ENCODE measurements around the gene POU3F1.
A peak's percentile ranks its signal among the peaks of the same experiment; 100 is the strongest.

The POU3F1 gene

DNA sequence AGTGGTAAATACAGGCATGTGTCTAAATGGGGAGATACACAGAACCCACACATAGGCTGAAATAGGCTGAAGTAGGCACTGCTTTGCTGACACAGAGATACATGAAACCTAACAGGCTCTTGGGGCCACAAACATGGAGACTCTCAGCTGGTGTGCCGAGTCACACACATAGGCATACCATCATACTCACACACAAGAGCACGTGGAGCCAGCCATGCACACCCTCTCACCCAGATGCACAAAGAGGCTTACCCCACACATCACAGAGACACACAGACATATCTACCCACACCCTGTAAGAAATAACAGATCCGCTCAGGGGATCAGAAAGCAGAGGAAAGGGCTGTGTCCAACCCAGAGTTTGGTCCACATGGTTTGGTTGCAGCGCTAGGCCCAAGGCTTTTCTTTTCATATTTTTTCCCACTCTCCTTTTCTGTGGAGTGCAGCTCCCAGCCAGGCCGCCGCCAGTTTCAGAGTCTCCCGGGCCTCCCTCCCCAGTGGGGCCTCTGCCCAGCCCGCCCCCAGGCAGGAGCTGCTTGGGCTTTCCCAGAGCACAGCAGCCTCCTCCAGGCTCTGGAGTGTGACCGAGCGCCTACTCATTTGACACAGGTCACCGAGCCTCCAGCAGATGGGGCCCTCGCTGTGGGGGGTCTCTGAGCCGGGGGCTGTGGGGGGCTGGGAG lies 3.9 kb upstream of the POU3F1 start:
- no peak overlapping the region for H3K14ac ChIP-seq (ENCODE audit: low read length)
- H3K9me3 ChIP-seq (replicated peaks in 1 of 2; ENCODE audit: control insufficient read depth in 2 of 2, insufficient read depth in 1 of 2, low read depth in 1 of 2, low read length in 2 of 2) = no peaks in the 10 kb centered on the region
- no peak overlapping the region for H4K8ac ChIP-seq (ENCODE audit: low read depth, low read length)
- H3K27ac ChIP-seq (replicated peaks; ENCODE audit: low read length) = no peak overlapping the region
- peak overlapping the region; percentile 1 for H2AK5ac ChIP-seq (ENCODE audit: low read depth, low read length)
- H4K91ac ChIP-seq (ENCODE audit: low read depth, low read length, poor library complexity) = no peak overlapping the region
- H3K4ac ChIP-seq (ENCODE audit: low read length) = no peak overlapping the region
- peak overlapping the region; percentile 2 for H2AFZ ChIP-seq (ENCODE audit: low read length)
- H2BK5ac ChIP-seq (ENCODE audit: low read length) = no peak overlapping the region
- no peaks in the 10 kb centered on the region for H3K27me3 ChIP-seq (ENCODE audit: control insufficient read depth in 3 of 3, insufficient read depth in 3 of 3, low read depth in 1 of 3, low read length in 3 of 3)
- peaks cover 0 to 12% of the 10 kb centered on the region in 2 donors for H3K36me3 ChIP-seq (replicated peaks in 1 of 2; ENCODE audit: control insufficient read depth in 2 of 2, insufficient read depth in 2 of 2, low read length in 2 of 2)
- no peak for DNase-seq (ENCODE audit: low spot score)
- H3K18ac ChIP-seq (ENCODE audit: low read length) = peak overlapping the region; percentile 63
- no peak overlapping the region for H3K23ac ChIP-seq (ENCODE audit: low read depth, low read length, poor library complexity)
- H2BK12ac ChIP-seq (ENCODE audit: low read length) = peak overlapping the region; percentile 12
- H3K4me2 ChIP-seq (ENCODE audit: insufficient read depth, low read length, poor library complexity, severe bottlenecking) = peak overlapping the region; percentile 21
- no peak overlapping the region for H3K9ac ChIP-seq (ENCODE audit: low read depth, low read length, poor library complexity)
- H3K4me3 ChIP-seq (ENCODE audit: low read length in 2 of 2) = peak overlapping the region in 1 of 2 donors; percentile 2
- peak overlapping the region; percentile 89 for H2BK15ac ChIP-seq (ENCODE audit: low read length)
- WGBS, 2 donors (ENCODE audit: extremely low coverage in 2 of 2, insufficient read length in 2 of 2, insufficient replicate concordance in 1 of 2) = no CpG with 5 or more reads among the region's 13 CpGs
- H3K4me1 ChIP-seq (ENCODE audit: control insufficient read depth in 2 of 2, insufficient read depth in 1 of 2, low read depth in 1 of 2, low read length in 2 of 2) = peaks cover 37 to 51% of the 10 kb centered on the region in 2 donors
- peaks cover 9% of the 10 kb centered on the region for H3K79me1 ChIP-seq (ENCODE audit: low read depth, low read length)
- H2BK120ac ChIP-seq (ENCODE audit: low read depth, low read length) = no peak overlapping the region

GRCh38 chr1:38047603-38048141 lies 1.1 kb upstream of the POU3F1 start:
- peak overlapping the region; percentile 90 for H2BK15ac ChIP-seq (ENCODE audit: low read length)
- peak overlapping the region; percentile 91 for H2AFZ ChIP-seq (ENCODE audit: low read length)
- no peak overlapping the region for H3K27ac ChIP-seq (replicated peaks; ENCODE audit: low read length)
- H3K9ac ChIP-seq (ENCODE audit: low read depth, low read length, poor library complexity) = peak overlapping the region; percentile 85
- WGBS, 2 donors (ENCODE audit: extremely low coverage in 2 of 2, insufficient read length in 2 of 2, insufficient replicate concordance in 1 of 2) = no CpG with 5 or more reads among the region's 34 CpGs
- peaks cover 8 to 28% of the 10 kb centered on the region in 2 donors for H3K36me3 ChIP-seq (replicated peaks in 1 of 2; ENCODE audit: control insufficient read depth in 2 of 2, insufficient read depth in 2 of 2, low read length in 2 of 2)
- peaks cover 6% of the 10 kb centered on the region for H3K79me1 ChIP-seq (ENCODE audit: low read depth, low read length)
- H4K91ac ChIP-seq (ENCODE audit: low read depth, low read length, poor library complexity) = no peak overlapping the region
- H3K23ac ChIP-seq (ENCODE audit: low read depth, low read length, poor library complexity) = peak overlapping the region; percentile 74
- peak overlapping the region; percentile 85 to 94 for H3K4me3 ChIP-seq (ENCODE audit: low read length in 2 of 2)
- peaks cover 40 to 49% of the 10 kb centered on the region in 2 donors for H3K4me1 ChIP-seq (ENCODE audit: control insufficient read depth in 2 of 2, insufficient read depth in 1 of 2, low read depth in 1 of 2, low read length in 2 of 2)
- no peak overlapping the region for H2BK12ac ChIP-seq (ENCODE audit: low read length)
- no peak overlapping the region for H4K8ac ChIP-seq (ENCODE audit: low read depth, low read length)
- no peak overlapping the region for H2BK120ac ChIP-seq (ENCODE audit: low read depth, low read length)
- H3K18ac ChIP-seq (ENCODE audit: low read length) = peak overlapping the region; percentile 97
- no peaks in the 10 kb centered on the region for H3K9me3 ChIP-seq (replicated peaks in 1 of 2; ENCODE audit: control insufficient read depth in 2 of 2, insufficient read depth in 1 of 2, low read depth in 1 of 2, low read length in 2 of 2)
- H3K4ac ChIP-seq (ENCODE audit: low read length) = no peak overlapping the region
- no peak for DNase-seq (ENCODE audit: low spot score)
- H2AK5ac ChIP-seq (ENCODE audit: low read depth, low read length) = peak overlapping the region; percentile 29
- H2BK5ac ChIP-seq (ENCODE audit: low read length) = peak overlapping the region; percentile 30
- H3K27me3 ChIP-seq (ENCODE audit: control insufficient read depth in 3 of 3, insufficient read depth in 3 of 3, low read depth in 1 of 3, low read length in 3 of 3) = no peaks in the 10 kb centered on the region
- no peak overlapping the region for H3K14ac ChIP-seq (ENCODE audit: low read length)
- peak overlapping the region; percentile 96 for H3K4me2 ChIP-seq (ENCODE audit: insufficient read depth, low read length, poor library complexity, severe bottlenecking)

GRCh38 chr1:38046884-38047602 lies 450 bp upstream of the POU3F1 start:
- Histone ChIP-seq H3K4me3 (ENCODE audit: low read length in 2 of 2) (peak overlapping the region; percentile 85 to 94), H3K9ac (ENCODE audit: low read depth, low read length, poor library complexity) (peak overlapping the region; percentile 85), H3K4me2 (ENCODE audit: insufficient read depth, low read length, poor library complexity, severe bottlenecking) (peak overlapping the region; percentile 96), H2BK120ac (ENCODE audit: low read depth, low read length) (no peak overlapping the region), H2AFZ (ENCODE audit: low read length) (peak overlapping the region; percentile 91), H3K27me3 (ENCODE audit: control insufficient read depth in 3 of 3, insufficient read depth in 3 of 3, low read depth in 1 of 3, low read length in 3 of 3) (no peaks in the 10 kb centered on the region), H2BK5ac (ENCODE audit: low read length) (peak overlapping the region; percentile 30), H3K4me1 (ENCODE audit: control insufficient read depth in 2 of 2, insufficient read depth in 1 of 2, low read depth in 1 of 2, low read length in 2 of 2) (peaks cover 44 to 49% of the 10 kb centered on the region in 2 donors), H3K14ac (ENCODE audit: low read length) (no peak overlapping the region), H3K18ac (ENCODE audit: low read length) (peak overlapping the region; percentile 97), H2BK12ac (ENCODE audit: low read length) (peak overlapping the region; percentile 14), H2BK15ac (ENCODE audit: low read length) (peak overlapping the region; percentile 90), H3K4ac (ENCODE audit: low read length) (no peak overlapping the region), H4K91ac (ENCODE audit: low read depth, low read length, poor library complexity) (no peak overlapping the region), H3K36me3 (replicated peaks in 1 of 2; ENCODE audit: control insufficient read depth in 2 of 2, insufficient read depth in 2 of 2, low read length in 2 of 2) (peaks cover 8 to 34% of the 10 kb centered on the region in 2 donors), H4K8ac (ENCODE audit: low read depth, low read length) (no peak overlapping the region), H3K27ac (replicated peaks; ENCODE audit: low read length) (no peak overlapping the region), H3K9me3 (replicated peaks in 1 of 2; ENCODE audit: control insufficient read depth in 2 of 2, insufficient read depth in 1 of 2, low read depth in 1 of 2, low read length in 2 of 2) (no peaks in the 10 kb centered on the region), H3K23ac (ENCODE audit: low read depth, low read length, poor library complexity) (peak overlapping the region; percentile 74), H3K79me1 (ENCODE audit: low read depth, low read length) (peaks cover 6% of the 10 kb centered on the region), H2AK5ac (ENCODE audit: low read depth, low read length) (peak overlapping the region; percentile 29)
- DNase-seq (ENCODE audit: low spot score) = peak; percentile 91
- WGBS, 2 donors (ENCODE audit: extremely low coverage in 2 of 2, insufficient read length in 2 of 2, insufficient replicate concordance in 1 of 2) = no CpG with 5 or more reads among the region's 99 CpGs
